ENCODE data around the gene IGLL5.

GRCh38 chr22:22855085-22855484 lies 32.5 kb upstream of the IGLL5 start:
- no peak for TF ChIP-seq CEBPB (IDR thresholded peaks at IDR 0.05)
- TF ChIP-seq JUN (IDR thresholded peaks at IDR 0.05) = no peak
- TF ChIP-seq CBX2 (IDR thresholded peaks at IDR 0.05; ENCODE audit: borderline replicate concordance, low read depth) = no peak
- TF ChIP-seq, protein P1, sequence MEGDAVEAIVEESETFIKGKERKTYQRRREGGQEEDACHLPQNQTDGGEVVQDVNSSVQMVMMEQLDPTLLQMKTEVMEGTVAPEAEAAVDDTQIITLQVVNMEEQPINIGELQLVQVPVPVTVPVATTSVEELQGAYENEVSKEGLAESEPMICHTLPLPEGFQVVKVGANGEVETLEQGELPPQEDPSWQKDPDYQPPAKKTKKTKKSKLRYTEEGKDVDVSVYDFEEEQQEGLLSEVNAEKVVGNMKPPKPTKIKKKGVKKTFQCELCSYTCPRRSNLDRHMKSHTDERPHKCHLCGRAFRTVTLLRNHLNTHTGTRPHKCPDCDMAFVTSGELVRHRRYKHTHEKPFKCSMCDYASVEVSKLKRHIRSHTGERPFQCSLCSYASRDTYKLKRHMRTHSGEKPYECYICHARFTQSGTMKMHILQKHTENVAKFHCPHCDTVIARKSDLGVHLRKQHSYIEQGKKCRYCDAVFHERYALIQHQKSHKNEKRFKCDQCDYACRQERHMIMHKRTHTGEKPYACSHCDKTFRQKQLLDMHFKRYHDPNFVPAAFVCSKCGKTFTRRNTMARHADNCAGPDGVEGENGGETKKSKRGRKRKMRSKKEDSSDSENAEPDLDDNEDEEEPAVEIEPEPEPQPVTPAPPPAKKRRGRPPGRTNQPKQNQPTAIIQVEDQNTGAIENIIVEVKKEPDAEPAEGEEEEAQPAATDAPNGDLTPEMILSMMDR (IDR thresholded peaks at IDR 0.05) = no peak
- no peak for TF ChIP-seq KDM1A (IDR thresholded peaks at IDR 0.05; ENCODE audit: low read depth)
- TF ChIP-seq ZFP36 (IDR thresholded peaks at IDR 0.05; ENCODE audit: borderline replicate concordance, partially characterized antibody) = no peak
- TF ChIP-seq MAX (IDR thresholded peaks at IDR 0.05) = no peak
- TF ChIP-seq POLR2A (IDR thresholded peaks at IDR 0.05; ENCODE audit: low read length) = no peak
- TF ChIP-seq HOXB5 (CRISPR knock-in tag; IDR thresholded peaks at IDR 0.05) = no peak
- TF ChIP-seq SMC3 (IDR thresholded peaks at IDR 0.05) = no peak

Measured in A549 (cell line).